Hepatic stellate cell (primary cell): ENCODE measurements around the gene EXOC6.
"Not testable (repeated sequence)": the region's sequence is repeated elsewhere in the genome, so short reads cannot be mapped to it uniquely, and the experiment has no call there.

Experiments used
- DNase-seq: peaks from one replicate; pipeline ENCODE4 v3.0.0; 2011; ENCODE audit warnings: low spot score

EXOC6 gene

DNA sequence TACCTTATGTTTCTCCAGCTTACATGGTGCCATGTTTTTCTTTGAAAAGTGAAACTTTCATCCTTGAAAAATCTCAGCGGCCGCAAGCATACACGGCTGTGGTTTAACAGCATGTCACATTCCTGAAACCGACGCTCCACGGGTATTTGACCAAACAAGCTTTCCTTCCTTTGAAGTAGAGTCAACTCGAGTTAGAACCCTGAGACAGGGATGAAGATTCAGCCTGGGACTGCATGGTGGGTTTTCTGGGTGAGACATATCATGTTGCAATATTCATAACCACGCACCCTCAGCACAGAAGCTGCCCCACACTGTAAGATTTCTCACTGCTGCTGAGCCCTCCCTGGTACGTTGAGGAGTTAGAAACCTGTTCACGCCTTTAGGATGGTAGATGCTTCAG lies 233.5 kb downstream of the EXOC6 start:
- no peak for DNase-seq

DNA sequence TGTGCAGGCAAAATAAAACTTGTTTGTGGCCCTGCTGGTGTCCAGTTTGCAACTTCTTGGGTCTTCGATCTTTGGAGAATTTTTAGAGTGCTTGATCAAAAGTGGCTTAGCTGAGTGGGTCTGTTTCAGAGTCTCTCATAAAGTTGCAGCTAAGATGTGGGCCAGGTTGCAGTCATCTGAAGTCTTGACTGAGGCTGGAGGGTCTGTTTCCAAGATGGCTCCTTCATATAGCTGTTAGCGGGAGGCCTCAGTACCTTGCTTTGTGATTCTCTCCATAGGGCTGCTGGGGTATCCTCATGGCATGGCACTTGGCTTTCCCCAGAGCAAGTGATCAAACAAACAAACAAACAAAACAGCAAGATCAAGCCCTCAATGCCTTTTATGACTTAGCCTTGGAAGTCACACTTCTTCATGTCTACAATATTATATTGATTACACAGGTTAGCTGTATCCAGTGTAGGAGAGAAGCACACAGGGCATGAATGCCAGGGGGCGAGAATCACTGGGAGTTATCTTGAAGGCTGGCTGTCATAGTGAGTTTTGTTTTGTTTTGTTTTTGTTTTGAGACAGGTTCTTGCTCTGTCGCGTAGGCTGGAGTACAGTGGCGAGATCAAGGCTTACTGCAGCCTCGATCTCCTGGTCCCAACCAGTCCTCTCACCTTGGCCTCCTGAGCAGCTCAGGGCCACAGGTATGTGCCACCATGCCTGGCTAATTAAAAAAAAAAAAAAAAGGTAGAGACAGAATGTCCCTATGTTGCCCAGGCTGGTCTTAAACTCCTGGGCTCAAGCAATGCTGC lies 235.6 kb downstream of the EXOC6 start:
- no peak for DNase-seq

- DNase-seq = no peak
These were observed 237.0 kb downstream of the EXOC6 start for GRCh38 chr10:93085272-93085859.

DNA sequence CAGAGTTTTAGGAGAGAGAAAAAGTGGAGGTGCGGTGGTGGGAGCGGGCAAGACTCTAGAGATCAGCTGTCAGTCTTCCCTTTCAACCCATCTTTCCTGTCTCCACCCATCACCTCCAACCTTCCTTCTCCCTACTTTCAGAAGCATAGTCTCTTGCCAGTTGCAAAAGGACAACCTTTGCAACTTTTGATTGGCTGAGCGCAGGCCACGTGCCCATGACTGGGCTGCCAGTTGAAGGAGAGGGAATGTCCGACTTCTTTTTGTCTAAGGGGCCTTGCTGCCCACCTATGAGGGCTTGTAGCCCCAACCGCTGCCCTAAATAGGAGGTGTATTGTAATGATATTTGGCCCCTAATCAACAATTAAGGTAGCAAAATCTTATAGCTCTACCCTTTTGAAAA lies 238.0 kb downstream of the EXOC6 start:
- DNase-seq = no peak

GRCh38 chr10:93087846-93088245 lies 239.5 kb downstream of the EXOC6 start:
- no peak for DNase-seq

DNA sequence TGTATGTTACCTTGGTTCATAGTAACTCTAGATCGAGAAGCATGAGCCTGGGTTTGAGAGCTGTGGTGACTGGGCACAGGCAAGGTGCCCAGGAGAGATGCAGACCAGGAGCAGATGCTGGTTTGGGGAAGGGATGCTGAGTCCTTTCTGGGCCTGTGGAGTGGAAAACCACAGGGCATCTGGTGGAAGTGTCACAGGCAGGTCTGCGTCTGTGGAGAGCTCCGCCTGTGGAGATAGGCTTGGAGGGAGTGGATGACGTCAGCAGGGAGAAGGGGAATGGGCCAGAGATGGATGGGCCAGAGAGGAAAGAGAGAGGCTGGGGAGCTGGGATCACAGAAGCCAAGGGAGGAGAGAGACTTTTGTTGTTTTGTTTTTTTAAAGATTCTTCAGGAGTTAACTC lies 240.1 kb downstream of the EXOC6 start:
- DNase-seq = no peak

DNA sequence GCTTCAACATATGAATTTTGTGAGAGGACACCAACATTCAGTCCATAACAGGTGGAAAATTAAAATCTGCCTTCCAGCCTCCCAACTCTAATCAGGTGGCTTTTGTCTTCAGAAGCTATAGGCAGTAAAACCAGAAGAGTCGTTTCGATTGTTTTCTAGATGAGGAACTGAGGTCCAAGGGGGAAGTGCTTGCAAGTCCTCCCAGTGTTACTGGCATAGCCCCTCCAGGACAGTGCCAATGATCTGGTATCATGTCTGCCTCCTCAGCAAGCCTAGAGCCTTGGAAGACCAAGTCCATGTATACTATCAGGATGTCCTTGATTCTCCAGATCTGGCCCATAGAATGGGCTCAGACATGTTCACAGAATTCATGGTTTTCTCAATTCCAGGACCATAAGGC lies 242.3 kb downstream of the EXOC6 start:
- no peak for DNase-seq

DNA sequence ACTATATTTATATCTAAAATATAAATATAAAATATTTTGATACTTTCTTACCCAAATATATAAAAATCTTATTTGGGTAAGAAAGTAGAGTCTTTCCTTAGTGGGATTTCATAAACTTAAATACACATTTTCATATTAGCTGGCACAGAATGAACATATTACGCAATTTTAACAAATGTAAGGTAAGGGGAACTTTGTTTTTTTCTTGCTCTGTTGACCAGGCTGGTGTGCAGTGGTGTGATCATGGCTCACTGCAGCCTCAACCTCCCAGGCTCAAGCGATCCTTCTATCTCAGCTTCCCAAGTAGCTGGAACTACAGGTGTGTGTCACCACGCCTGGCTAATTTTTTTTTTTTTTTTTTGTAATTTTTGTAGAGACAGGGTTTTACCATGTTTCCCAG lies 243.6 kb downstream of the EXOC6 start:
- DNase-seq = no peak

DNA sequence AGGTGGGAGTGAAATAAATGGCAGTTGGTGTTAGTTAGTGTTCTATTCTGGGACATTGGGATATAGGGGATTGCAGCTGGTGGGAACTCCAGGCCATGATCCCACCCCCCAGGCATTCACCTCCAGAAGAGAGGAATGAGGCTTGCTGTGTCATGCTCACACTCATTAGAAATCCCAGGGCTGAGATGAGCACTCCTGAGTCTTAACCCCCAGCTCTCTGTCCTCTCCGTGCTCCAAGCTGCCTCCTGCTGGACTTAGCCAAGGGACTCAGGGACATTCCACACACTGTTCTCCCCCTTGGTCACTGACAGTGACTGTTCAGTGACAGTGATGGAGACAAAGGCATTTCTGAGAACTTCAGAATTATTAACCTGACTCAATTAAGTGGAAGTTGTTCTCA lies 246.9 kb downstream of the EXOC6 start:
- no peak for DNase-seq

DNA sequence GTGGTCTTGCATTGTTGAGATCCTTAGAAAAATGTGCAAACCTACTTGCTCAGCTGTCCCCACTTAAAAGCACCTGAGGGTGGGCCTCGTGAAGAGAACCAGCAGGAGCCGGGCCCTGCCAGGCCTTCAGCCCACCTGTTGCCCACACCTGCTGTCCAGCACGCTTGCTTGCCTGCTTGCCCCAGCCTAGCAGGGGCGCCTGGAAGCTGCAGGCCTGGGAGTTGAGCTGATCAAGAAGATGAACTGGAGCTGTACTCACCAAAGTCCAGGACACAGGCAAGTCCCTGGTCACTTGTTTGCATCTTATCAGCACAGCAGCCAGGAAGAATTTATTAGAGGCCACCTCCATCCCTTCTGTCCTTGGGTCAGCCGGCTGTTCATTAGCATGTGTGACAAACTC lies 248.6 kb downstream of the EXOC6 start:
- DNase-seq = no peak

GRCh38 chr10:93097386-93097785 lies 249.1 kb downstream of the EXOC6 start:
- DNase-seq = no peak

GRCh38 chr10:93098816-93099215 lies 250.5 kb downstream of the EXOC6 start:
- DNase-seq = no peak

DNA sequence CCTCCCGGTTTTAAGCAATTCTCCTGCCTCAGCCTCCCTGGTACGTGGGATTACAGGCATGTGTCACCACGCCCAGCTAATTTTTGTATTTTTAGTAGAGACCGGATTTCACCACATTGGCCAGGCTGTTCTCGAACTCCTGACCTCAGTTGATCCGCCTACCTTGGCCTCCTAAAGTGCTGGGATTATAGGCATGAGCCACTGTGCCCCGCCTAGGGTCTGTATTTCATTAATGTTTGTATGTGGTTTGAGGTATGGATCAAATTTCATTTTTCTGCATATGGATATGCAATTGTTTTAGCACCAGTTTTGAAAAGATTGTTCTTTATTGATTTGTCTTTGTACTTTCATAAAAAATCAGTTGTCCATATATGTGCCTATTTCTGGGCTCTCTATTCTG lies 251.3 kb downstream of the EXOC6 start:
- no peak for DNase-seq

DNA sequence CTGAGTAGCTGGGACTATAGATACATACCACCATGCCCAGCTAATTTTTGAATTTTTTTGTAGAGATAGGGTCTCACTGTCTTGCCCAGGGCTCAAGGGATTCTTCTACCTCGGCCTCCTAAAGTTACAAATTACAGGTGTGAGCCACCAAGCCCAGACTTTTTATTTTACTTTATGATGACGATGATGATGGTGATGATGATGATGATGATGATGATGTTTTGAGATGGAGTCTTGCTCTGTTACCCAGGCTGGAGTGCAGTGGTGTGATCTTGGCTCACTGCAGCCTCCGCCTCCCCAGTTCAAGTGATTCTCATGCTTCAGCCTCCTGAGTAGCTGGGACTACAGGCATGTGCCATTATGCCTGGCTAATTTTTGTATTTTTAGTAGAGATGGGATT lies 252.8 kb downstream of the EXOC6 start:
- DNase-seq = not testable (repeated sequence)

- DNase-seq = no peak
These were observed 255.6 kb downstream of the EXOC6 start for GRCh38 chr10:93103953-93104352.

GRCh38 chr10:93106631-93107072 lies 258.3 kb downstream of the EXOC6 start:
- no peak for DNase-seq
